GM12878 (cell line): Measurements from ENCODE around the gene MRPL53. TPM values are rescaled to one million over a fixed set of nuclear protein-coding genes. Genes with fewer than 3 reads are reported as not detected.
A peak's percentile ranks its signal among the peaks of the same experiment; 100 is the strongest.

ENCODE experiments used
- ATAC-seq: fragments of 200-7000 bp; cut with Tn5 transposase; 3 replicates; pipeline ENCODE4 v1.9.1; 2020; ENCODE audit warnings: mild to moderate bottlenecking, moderate library complexity
- BruUV-seq: library from RNA; stranded (reverse); fragments of 400-500 nt; replicated peaks from 2 replicates; lab custom pipeline; 2021; lab: Mats Ljungman, UMichigan
- CTCF ChIA-PET: fragments of 300-600 bp; sonication (Branson Sonifier 250); formaldehyde crosslinking; extraction: SDS; loops from one replicate; lab custom pipeline; 2021; ENCODE audit warnings: inconsistent platforms; lab: Yijun Ruan, JAX
- POLR2A ChIA-PET: fragments of 350-600 bp; formaldehyde crosslinking; extraction: SDS; loops from one replicate; lab custom pipeline; 2021; ENCODE audit warnings: inconsistent platforms; lab: Charles Lee
- RAD21 ChIA-PET: fragments of 300-600 bp; sonication (Branson Sonifier 250); formaldehyde crosslinking; loops from one replicate; lab custom pipeline; 2023; ENCODE audit warnings: antibody characterized with exemption; ENCODE audit not compliant: unreplicated experiment; lab: Charles Lee
- SMC1A ChIA-PET: fragments of 300-600 bp; sonication (Branson Sonifier 250); formaldehyde crosslinking; loops from one replicate; lab custom pipeline; 2023; ENCODE audit not compliant: unreplicated experiment, uncharacterized antibody; lab: Charles Lee
- DNase-seq: peaks from one replicate; pipeline ENCODE4 v3.0.0-alpha.2; 2011; ENCODE audit warnings: low read depth, low spot score
- FAIRE-seq: peaks from 3 replicates; lab custom pipeline; 2011; peaks lifted over from hg19 to GRCh38; lab: Jason Lieb, UNC
- H2AFZ ChIP-seq: 2 replicates; pipeline ENCODE4 v1.6.0; 2011; ENCODE audit warnings: low read depth, low read length, control low read depth; ENCODE audit not compliant: control insufficient read depth
- H3K27ac ChIP-seq: 2 replicates; pipeline ENCODE4 v1.5.1; 2011; ENCODE audit warnings: control low read depth; ENCODE audit not compliant: control insufficient read depth, insufficient read depth
- H3K27me3 ChIP-seq, 2 experiments: replicated peaks in 1 of 2; 2 replicates each; pipeline versions ENCODE4 v1.6.0 to v1.6.1; 2011; ENCODE audit warnings: low read length in 1 of 2; ENCODE audit not compliant: control insufficient read depth in 2 of 2, insufficient read depth in 2 of 2
- H3K36me3 ChIP-seq, 2 experiments: 2 replicates each; pipeline ENCODE4 v1.5.1; 2011; ENCODE audit warnings: low read length in 1 of 2; ENCODE audit not compliant: control insufficient read depth in 2 of 2, insufficient read depth in 2 of 2
- H3K4me1 ChIP-seq: 2 replicates; pipeline ENCODE4 v1.6.1; 2011; ENCODE audit warnings: mild to moderate bottlenecking, low read length, moderate library complexity, mixed read lengths; ENCODE audit not compliant: control insufficient read depth, insufficient read depth
- H3K4me2 ChIP-seq: 2 replicates; pipeline ENCODE4 v1.6.0; 2011; ENCODE audit warnings: control low read depth; ENCODE audit not compliant: control insufficient read depth, insufficient read depth
- H3K4me3 ChIP-seq: fragments of 200-600 bp; sonication (generic); 2 replicates; pipeline ENCODE4 v1.5.1; 2016
- H3K79me2 ChIP-seq: 2 replicates; pipeline ENCODE4 v1.6.0; 2011; ENCODE audit warnings: low read length; ENCODE audit not compliant: control insufficient read depth, insufficient read depth
- H3K9ac ChIP-seq: 2 replicates; pipeline ENCODE4 v1.8.0; 2011; ENCODE audit warnings: low read length, control low read depth, mixed read lengths; ENCODE audit not compliant: control insufficient read depth, insufficient read depth
- H3K9me3 ChIP-seq: replicated peaks from 3 replicates; pipeline ENCODE4 v1.5.1; 2011; ENCODE audit warnings: mild to moderate bottlenecking, low read length; ENCODE audit not compliant: control insufficient read depth, insufficient read depth
- H4K20me1 ChIP-seq: 2 replicates; pipeline ENCODE4 v1.6.0; 2011; ENCODE audit not compliant: control insufficient read depth, insufficient read depth
- CHD2 ChIP-seq: IDR thresholded peaks from 2 replicates; pipeline ENCODE4 v1.6.1; 2011; ENCODE audit warnings: low read depth, low read length, improper control_type of control experiment, borderline replicate concordance
- CUX1 ChIP-seq: IDR thresholded peaks from 2 replicates; pipeline ENCODE4 v1.6.1; 2012; ENCODE audit warnings: improper control_type of control experiment, low read depth, low read length; ENCODE audit not compliant: insufficient replicate concordance
- EZH2 ChIP-seq: IDR thresholded peaks from 2 replicates; pipeline ENCODE4 v1.6.1; 2012; ENCODE audit warnings: low read depth, mild to moderate bottlenecking, control low read depth, inconsistent platforms, low read length, borderline replicate concordance; ENCODE audit not compliant: control insufficient read depth
- POLR2A ChIP-seq: IDR thresholded peaks from 2 replicates; pipeline ENCODE4 v1.6.1; 2011; ENCODE audit warnings: low read depth, mild to moderate bottlenecking, low read length
- PRDM15 ChIP-seq: fragments of 450-650 bp; formaldehyde crosslinking; IDR thresholded peaks from 2 replicates; pipeline ENCODE4 v1.4.0; 2020; ENCODE audit warnings: mild to moderate bottlenecking, moderate library complexity
- SUZ12 ChIP-seq: fragments of 200-600 bp; sonication (generic); IDR thresholded peaks from one replicate; pipeline ENCODE4 v1.6.1; 2018; ENCODE audit warnings: antibody characterized with exemption, mild to moderate bottlenecking; ENCODE audit not compliant: unreplicated experiment
- ZBED1 ChIP-seq: IDR thresholded peaks from 2 replicates; pipeline ENCODE4 v1.6.1; 2016; ENCODE audit warnings: borderline replicate concordance
- ZNF592 ChIP-seq: fragments of 450-650 bp; IDR thresholded peaks from 2 replicates; pipeline ENCODE4 v1.6.1; 2017; ENCODE audit warnings: mild to moderate bottlenecking, moderate library complexity
- WGBS: methylation state at CpG from one replicate; pipeline ENCODE4 v1.1.6; 2016; ENCODE audit warnings: low lambda C conversion rate; ENCODE audit not compliant: insufficient replicate concordance, insufficient coverage; ENCODE audit errors: missing lambda C conversion rate; 5-methylcytosine and 5-hydroxymethylcytosine counted together
- in situ Hi-C: fragments of 300-500 bp; cut with MboI; formaldehyde crosslinking; loops from 9 replicates; pipeline ENCODE4 v1.14.3; 2018; ENCODE audit warnings: mixed read lengths
- intact Hi-C: fragments of 100-400 bp; cut with micrococcal nuclease; formaldehyde crosslinking; loops from one replicate; pipeline ENCODE4 v1.14.2; 2022; ENCODE audit not compliant: unreplicated experiment
- polyA plus RNA-seq, 11 experiments: library from polyadenylated mRNA; depleted of rRNA in 4 of 11; unstranded in 6 of 11; stranded (reverse) in 5 of 11; fragments of >200 nt; fragmentation: Nextera tagmentation in 4 of 11; fragmentation: Illumina TruSeq in 1 of 11; extraction: Ambion mirVana in 4 of 11; extraction: Trizol in 1 of 11; gene quantifications; 1 replicate in 1 of 11; 2 replicates in 10 of 11; pipeline versions ENCODE4 v1.2.1 to v1.2.3, GENCODE V29; 2011 to 2016; ENCODE audit warnings: inconsistent platforms in 2 of 11, missing spikeins in 2 of 11, low read depth in 1 of 11
- total RNA-seq, 4 experiments: library from RNA; depleted of rRNA in 3 of 4; stranded (reverse); fragments of >200 nt in 3 of 4; fragmentation: Illumina TruSeq in 1 of 4; extraction: Trizol in 1 of 4; gene quantifications; 2 replicates each; pipeline versions ENCODE4 v1.2.1 to v1.2.3, GENCODE V29; 2013 to 2021

The MRPL53 gene
- total and polyA plus RNA-seq, 10 of the 15 experiments (the other 5 are each of a cell fraction or from before 2014, with no cell fraction given), result 15.1 to 167 (median 80.9) TPM

GRCh38 chr2:74498500-74499266 lies 26.2 kb upstream of the MRPL53 start:
- FAIRE-seq (no peak), ATAC-seq (peak; percentile 3; the same call in 1 of the 3 replicates), DNase-seq (no peak)
- Histone ChIP-seq H3K4me3 (peak overlapping the region; percentile 57; the same call in 1 of the 2 replicates), H3K27me3 (peaks cover 15 to 25% of the 10 kb centered on the region in 2 experiments; a peak in 3 of 4 replicates), H3K27ac (no peak overlapping the region), H3K36me3 (no peaks in the 10 kb centered on the region; a peak in 2 of 4 replicates), H3K79me2 (no peaks in the 10 kb centered on the region), H2AFZ (no peak overlapping the region), H3K4me1 (peaks cover 15% of the 10 kb centered on the region), H3K9ac (no peak overlapping the region), H3K4me2 (peak overlapping the region; percentile 46), H4K20me1 (no peaks in the 10 kb centered on the region), H3K9me3 (no peaks in the 10 kb centered on the region)
- CTCF ChIA-PET, result interaction anchor here (0.6 to 13.9 kb wide), 3 partner anchors 15 to 88 kb away, joined by 3 to 231 read pairs (median 4); partner anchors contain the start of genes CCDC142 and TTC31
- in situ Hi-C loops, result no loop called here
- SMC1A ChIA-PET, result interaction anchor here (1.3 to 7.0 kb wide), 2 partner anchors 59 to 88 kb away, joined by 3 to 71 read pairs; no protein-coding TSS in a partner anchor
- RAD21 ChIA-PET, result no interaction called here
- WGBS, result 28% methylated on average over 41 of the region's 41 CpGs
- POLR2A ChIA-PET, result interaction anchor here (0.9 kb wide), 1 partner anchor 78 kb away, joined by 3 read pairs; no protein-coding TSS in a partner anchor
- intact Hi-C loops, result no loop called here
- no TSS peak for BruUV-seq
- TF ChIP-seq CUX1 (no peak), PRDM15 (CRISPR knock-in tag) (no peak), SUZ12 (peak; percentile 89), POLR2A (peak; percentile 43; the same call in 1 of the 2 replicates), EZH2 (0 out of 2 replicates have a peak, but pooled peaks have one; percentile 87), ZNF592 (no peak), ZBED1 (peak; percentile 57; the same call in 1 of the 2 replicates), CHD2 (no peak)
